Mesangial cell (primary cell): ENCODE measurements around the gene SKP2. TPM values are rescaled to one million over a fixed set of nuclear protein-coding genes. Genes with fewer than 3 reads are reported as not detected.

Source experiments
- total RNA-seq: library from RNA; depleted of rRNA; stranded (reverse); fragments of >200 nt; gene quantifications from 2 replicates; pipeline ENCODE4 v1.2.3, GENCODE V29; 2015

SKP2 gene
- total RNA-seq = 25.6 and 31.3 TPM in 2 replicates

DNA sequence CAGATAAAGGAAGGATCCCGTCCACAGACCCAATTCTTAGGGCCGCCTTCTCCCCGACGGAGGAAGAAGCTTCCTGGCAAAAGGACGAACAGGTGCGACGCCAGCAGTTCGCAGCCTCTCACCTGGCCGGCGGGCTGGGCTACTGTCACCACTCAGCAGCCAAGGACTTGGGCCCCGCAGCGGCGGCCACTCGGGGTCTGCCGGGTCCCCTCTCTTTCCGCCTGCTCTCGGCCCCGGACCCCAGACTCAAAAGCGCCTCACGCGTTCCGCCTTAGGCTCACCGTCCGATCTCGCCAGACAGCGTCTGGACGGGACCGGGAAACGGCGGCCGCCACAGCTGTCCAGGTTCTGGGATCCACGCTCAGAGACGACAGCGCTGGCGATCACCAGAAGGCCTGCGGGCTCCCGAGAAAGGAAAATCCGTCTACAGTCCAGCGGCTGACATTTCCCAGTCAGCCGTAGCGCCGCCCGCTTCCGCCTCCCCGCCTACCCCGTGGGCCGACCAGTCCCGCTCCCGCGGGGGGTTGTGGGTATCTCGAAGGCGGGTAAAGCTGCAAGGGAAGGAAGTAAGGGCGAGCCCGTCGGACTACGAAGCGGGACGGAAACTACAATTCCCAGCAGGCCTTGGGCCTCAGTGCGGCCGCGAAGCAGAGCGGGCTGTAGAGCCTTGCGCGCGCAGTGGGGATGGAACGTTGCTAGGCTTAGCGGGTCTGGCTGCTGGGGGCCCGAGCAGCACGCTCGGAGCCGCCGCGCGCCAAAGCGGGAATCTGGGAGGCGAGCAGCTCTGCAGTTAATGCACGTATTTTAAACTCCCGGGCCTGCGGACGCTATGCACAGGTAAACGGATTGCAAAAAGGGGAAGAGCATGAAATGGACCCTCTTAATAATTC lies at the start of gene SKP2, which contains the start of gene LMBRD2:
SKP2 (plus strand) TSS at position 678 of the 890 bp plus-strand sequence; CDS start at position 830, 152 bp downstream.
LMBRD2 (minus strand) TSS at position 454 of the 890 bp plus-strand sequence. CDS start 8,538 bp downstream, outside the sequence.

Other genes starting within 250 kb of the SKP2 start
- gene CAPSL, start 213.5 kb upstream of the SKP2 start, total RNA-seq = not detected in 2 replicates
- 0.38 TPM in 1 of 2 replicates, not detected in the other for gene UGT3A1, start 160.7 kb upstream of the SKP2 start, total RNA-seq
- gene UGT3A2, start 85.2 kb upstream of the SKP2 start, total RNA-seq = not detected in 2 replicates
- gene LMBRD2, start 224 bp upstream of the SKP2 start, total RNA-seq = 2.9 and 3.3 TPM in 2 replicates
- 10.9 and 12.4 TPM in 2 replicates for gene NADK2, start 89.8 kb downstream of the SKP2 start, total RNA-seq
- not detected in 2 replicates for gene RANBP3L, start 149.8 kb downstream of the SKP2 start, total RNA-seq